SKM-1 (cell line): ENCODE measurements around the gene HES4.
"Not testable (repeated sequence)": the region's sequence is repeated elsewhere in the genome, so short reads cannot be mapped to it uniquely, and the experiment has no call there.

Source experiments
- DNase-seq: peaks from one replicate; lab custom pipeline; 2025; ENCODE audit not compliant: unreplicated experiment; lab: John Stamatoyannopoulos, UW

The HES4 gene

DNA sequence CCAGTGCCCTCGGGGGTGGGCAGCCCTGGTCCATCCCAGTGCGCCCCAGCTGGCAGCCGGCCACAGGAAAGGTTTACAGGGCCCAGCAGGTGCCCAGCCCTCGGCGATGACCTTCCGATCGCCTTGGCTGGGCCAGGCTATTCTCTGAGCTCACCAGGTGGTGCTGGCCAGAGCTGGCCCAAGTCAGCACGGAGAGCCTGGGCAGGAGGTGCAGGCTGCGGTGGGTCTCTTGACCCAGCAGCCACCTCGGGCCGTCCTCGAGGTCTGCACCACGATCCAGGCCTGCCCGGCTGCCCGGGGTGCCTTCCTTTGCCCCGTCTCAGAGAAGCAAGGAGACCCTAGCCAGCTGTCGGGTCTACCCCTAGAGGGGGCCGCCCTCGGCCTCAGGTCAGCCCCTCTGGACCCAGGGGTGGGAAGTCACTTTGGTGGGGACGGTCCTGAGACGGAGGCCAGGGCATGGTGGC lies 18.4 kb downstream of the HES4 start:
- no peak for DNase-seq

- DNase-seq: no peak
These were observed 19.1 kb downstream of the HES4 start for GRCh38 chr1:980602-981395.

DNA sequence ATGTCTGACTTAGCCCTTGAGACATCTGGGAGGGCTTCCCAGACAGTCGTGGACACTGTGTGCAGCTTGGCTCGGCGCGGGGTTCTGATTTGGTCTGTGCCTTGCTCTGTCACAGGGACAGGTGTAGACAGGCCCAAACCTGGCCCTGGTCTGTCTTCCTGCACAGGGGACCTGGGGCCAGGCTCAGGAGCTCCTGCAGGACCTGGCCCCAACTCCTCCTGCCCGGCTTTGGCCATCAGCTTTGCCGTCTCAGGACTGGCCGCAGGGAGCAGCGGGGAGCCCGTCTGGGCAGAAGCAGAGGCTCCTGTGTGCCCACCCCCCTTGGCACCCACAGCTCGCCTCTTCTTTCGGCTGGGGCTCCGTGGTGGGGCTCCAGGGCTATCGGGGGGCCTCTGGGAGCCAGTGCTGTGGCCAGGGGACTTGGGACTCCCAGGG lies 19.7 kb downstream of the HES4 start:
- no peak for DNase-seq

DNA sequence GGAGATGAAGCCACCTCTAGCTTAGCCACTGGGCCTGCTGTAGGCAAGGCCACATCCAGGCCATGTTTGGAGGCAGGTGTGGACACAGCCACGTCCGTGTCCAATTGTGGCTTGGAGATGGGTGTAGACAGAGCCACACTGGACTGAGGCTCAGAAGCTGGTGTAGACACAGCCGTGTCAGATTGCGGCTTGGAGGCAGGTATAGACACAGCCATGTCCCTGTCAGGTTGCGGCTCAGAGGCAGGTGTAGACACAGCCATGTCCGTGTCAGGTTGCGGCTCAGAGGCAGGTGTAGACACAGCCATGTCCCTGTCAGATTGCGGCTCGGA lies 20.2 kb downstream of the HES4 start:
- DNase-seq: no peak

DNA sequence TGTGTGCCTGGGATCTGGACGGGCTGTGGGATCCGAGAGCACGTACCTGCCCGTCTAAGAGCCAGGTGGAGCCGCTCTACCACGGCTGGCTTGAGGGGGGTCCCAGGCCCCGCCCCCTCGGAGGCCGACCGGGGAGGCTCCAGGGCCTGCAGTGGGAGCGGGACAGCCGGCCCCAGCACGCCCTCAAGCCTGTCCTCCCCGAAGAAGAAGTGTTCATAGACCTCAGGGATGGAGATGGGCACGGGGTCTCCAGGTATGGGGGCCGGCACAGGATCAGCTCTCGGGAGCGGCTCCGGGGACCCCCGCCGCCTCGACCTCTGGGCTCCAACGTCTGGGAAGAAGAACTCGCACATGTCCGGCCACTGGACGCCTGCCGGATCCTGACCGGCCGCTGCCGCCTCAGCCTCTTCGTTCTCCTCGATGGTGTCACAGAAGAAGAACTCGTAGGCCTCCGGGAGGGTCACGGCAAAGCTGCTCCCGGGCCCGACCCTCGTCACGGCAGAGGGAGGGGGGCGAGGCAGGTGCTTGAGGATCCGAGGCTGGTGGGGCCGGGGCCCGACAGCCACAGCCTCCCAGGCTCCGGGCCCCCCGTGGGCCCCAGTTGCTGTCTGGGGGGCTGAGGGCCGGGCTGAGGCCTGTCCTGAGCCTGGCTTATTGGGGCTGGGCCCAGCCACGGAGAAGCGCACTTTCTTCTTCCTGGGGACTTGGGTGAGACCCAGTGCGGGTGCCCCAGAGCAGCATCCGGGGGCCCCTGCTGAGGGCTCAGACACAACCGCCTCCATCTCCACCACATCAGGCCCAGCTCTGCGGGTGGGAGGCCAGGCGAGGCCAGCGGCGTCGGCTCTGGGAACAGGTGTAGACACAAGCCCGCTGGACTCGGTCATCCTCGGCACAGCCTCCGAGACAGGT lies 20.8 kb downstream of the HES4 start:
- no peak for DNase-seq

GRCh38 chr1:978069-978834 lies 21.6 kb downstream of the HES4 start:
- DNase-seq: no peak

DNA sequence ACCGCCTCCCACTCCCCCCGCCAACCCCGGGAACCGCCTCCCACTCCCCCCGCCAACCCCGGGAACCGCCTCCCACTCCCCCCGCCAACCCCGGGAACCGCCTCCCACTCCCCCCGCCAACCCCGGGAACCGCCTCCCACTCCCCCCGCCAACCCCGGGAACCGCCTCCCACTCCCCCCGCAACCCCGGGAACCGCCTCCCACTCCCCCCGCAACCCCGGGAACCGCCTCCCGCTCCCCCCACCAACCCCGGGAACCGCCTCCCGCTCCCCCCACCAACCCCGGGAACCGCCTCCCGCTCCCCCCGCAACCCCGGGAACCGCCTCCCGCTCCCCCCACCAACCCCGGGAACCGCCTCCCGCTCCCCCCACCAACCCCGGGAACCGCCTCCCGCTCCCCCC lies 23.1 kb downstream of the HES4 start:
- DNase-seq: not testable (repeated sequence)

DNA sequence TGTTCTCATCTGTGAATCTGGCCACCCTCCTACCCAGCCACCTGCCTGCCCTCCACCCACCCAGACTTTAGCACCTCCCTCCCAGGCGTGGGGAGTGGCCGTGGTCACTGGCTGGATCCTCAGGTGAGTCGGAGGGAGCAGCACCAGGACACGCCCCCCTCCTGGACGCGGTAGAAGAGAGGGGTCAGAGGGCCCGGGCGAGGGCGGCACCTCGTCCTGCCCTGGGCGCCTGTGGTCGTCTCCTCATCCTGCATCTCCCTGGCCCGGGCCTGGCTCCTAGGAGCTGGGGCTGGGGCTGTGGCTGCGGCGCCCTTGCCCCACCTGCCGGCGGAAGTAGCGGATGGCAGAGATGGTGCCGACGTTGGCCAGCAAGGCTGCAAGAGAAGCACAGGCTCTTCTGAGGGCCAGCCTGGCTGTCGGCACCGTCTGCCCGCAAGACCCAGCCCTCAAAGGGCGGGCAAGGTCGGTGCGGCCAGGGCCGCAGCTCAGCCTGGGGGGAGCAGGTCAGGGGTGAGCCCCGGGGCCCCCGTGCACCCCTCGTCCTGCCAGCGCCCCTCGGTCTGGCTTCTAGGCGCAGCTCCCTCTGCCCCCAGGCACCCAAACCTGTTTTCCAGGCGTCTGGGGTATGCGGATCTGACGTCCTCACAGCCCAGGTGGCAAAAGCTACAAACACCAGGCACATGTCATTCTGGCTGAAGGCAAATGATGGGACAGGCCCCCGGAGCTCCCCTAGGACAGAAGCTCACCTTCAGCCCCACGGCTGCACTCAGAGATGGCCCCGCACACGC lies 23.8 kb downstream of the HES4 start:
- DNase-seq: peak; percentile 28

DNA sequence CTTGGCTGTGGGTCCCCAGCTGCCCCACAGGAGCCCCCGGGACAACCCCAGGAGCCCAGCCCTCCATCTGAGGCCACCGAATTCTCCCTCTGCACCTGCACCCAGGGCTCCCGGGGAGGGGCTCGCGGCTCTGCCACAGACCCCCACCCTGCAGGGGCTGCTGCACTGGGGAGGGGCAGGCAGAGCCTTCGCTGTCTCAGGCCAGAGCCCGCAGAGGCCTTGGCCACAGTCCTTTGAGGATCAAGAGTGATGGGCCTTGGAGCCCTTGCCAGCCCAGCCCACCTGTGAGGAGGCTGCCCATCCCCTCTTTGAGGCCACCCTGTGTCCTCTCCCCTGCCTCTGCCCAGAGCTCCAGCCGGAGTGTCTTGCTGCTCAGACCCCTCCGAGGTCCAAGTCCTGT lies 24.5 kb downstream of the HES4 start:
- no peak for DNase-seq

DNA sequence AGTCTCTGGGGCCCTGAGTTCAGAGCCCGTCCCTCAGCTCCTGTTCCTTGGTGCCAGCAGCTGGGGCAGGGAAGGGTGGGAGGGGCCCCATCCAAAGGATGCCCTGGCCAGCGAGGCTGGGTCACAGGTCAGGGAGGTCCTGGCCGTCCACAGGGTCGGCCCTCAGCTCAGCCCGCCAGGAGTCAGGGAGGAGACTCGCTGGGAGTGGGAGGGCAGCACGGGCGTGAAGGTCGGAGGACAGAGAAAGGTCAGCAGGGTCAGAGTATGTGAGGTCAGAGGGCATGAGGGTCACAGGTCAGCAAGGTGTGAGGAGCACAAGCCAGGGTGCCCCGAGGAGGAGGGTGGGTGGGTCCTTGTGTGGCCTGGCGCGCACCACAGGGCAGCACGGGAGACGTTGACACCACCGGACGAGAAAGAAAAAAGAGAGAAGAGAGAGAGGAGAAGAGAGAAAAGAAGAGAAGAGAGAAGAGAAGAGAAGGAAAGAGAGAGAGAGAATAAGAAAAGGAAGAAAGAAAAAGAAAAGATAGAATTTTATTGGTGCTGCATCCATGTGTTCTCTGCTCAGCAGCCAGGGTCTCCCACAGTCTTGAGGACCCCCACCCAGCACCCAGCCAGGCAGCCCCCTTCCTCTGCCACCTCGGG lies 25.1 kb downstream of the HES4 start:
- no peak for DNase-seq

DNA sequence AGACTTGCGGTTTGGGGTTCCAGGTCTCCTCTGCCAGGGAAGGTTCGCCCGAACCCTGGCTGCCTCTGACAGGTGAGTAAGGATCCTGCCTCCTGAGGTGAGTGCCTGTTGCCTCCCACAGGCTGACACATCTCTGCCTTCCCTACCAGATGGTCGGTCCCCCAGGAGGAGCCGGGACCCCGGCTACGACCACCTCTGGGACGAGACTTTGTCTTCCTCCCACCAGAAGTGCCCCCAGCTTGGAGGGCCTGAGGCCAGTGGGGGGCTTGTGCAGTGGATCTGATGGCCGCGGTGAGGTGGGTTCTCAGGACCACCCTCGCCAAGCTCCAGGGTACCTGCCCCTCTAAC lies 25.6 kb downstream of the HES4 start:
- DNase-seq: no peak

DNA sequence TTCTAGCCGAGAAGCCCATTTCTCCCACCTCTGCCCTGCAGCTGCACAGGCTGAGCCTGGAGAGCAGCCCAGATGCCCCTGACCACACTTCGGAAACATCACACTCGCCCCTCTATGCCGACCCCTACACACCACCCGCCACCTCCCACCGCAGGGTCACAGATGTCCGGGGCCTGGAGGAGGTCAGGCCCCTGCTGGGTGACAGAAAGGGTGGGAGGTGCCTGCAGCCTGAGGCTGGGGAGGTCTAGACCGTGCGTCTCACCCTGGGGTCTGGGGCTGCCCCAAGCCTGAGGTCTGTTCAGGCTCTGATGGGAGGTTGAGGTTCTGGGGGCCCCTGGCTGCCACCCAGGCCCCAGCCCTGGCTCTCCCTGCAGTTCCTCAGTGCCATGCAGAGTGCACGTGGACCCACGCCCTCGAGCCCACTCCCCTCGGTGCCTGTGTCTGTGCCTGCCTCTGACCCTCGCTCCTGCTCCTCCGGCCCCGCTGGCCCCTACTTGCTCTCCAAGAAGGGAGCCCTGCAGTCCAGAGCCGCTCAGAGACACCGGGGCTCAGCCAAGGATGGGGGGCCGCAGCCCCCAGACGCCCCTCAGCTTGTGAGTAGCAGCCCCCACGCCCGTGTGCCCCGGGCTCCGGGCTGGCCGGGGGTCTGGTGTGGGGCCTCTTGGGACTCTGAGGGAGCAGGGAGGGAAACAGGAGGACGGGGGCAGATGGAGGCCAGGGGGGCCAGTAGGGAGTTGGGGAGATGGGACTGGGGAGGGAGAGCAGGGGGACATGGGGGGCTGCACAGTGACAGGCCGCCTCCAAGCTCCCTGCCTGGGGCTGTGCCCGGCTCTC lies 26.2 kb downstream of the HES4 start:
- no peak for DNase-seq

- no peak for DNase-seq
These were observed 27.0 kb downstream of the HES4 start for GRCh38 chr1:972726-973458.

GRCh38 chr1:971751-972506 lies 28.0 kb downstream of the HES4 start:
- no peak for DNase-seq

- DNase-seq: no peak
These were observed 28.7 kb downstream of the HES4 start for GRCh38 chr1:970973-971730.

GRCh38 chr1:970242-970972 lies 29.5 kb downstream of the HES4 start:
- DNase-seq: no peak
